IPS-20b (cell line): ENCODE data around the gene TPST2.

Source experiments
- H3K27ac ChIP-seq: one replicate; pipeline ENCODE4 v1.5.1; 2013; ENCODE audit warnings: low read length
- H3K27me3 ChIP-seq: 2 replicates; pipeline ENCODE4 v1.6.1; 2013; ENCODE audit warnings: mild to moderate bottlenecking, low read length, inconsistent platforms; ENCODE audit not compliant: insufficient read depth
- H3K36me3 ChIP-seq: 2 replicates; pipeline ENCODE4 v1.6.1; 2013; ENCODE audit warnings: low read depth, mild to moderate bottlenecking, inconsistent platforms, low read length, moderate library complexity; ENCODE audit not compliant: insufficient read depth
- H3K4me1 ChIP-seq: 2 replicates; pipeline ENCODE4 v1.6.1; 2013; ENCODE audit warnings: mild to moderate bottlenecking, control low read depth, inconsistent platforms, low read length, moderate library complexity; ENCODE audit not compliant: insufficient read depth
- H3K4me3 ChIP-seq: 2 replicates; pipeline ENCODE4 v1.5.1; 2013; ENCODE audit warnings: mild to moderate bottlenecking, low read length, inconsistent platforms
- H3K9ac ChIP-seq: 2 replicates; pipeline ENCODE4 v1.6.1; 2013; ENCODE audit warnings: low read depth, mild to moderate bottlenecking, inconsistent platforms, low read length, moderate library complexity
- H3K9me3 ChIP-seq: 2 replicates; pipeline ENCODE4 v1.6.1; 2013; ENCODE audit warnings: mild to moderate bottlenecking, low read depth, low read length, inconsistent platforms; ENCODE audit not compliant: insufficient read depth

The TPST2 gene

GRCh38 chr22:26550498-26551033 is 39.4 kb downstream of the TPST2 start:
- no peaks in the 10 kb centered on the region for H3K27me3 ChIP-seq
- no peak overlapping the region for H3K9ac ChIP-seq
- H3K4me3 ChIP-seq: no peak overlapping the region
- no peak overlapping the region for H3K27ac ChIP-seq
- H3K9me3 ChIP-seq: no peaks in the 10 kb centered on the region
- H3K36me3 ChIP-seq: peaks cover 10% of the 10 kb centered on the region
- H3K4me1 ChIP-seq: peaks cover 24% of the 10 kb centered on the region; the same call in 1 of the 2 replicates

GRCh38 chr22:26549902-26550497 is 39.9 kb downstream of the TPST2 start:
- Histone ChIP-seq H3K36me3 (peaks cover 10% of the 10 kb centered on the region), H3K4me1 (peaks cover 18% of the 10 kb centered on the region; the same call in 1 of the 2 replicates), H3K4me3 (no peak overlapping the region), H3K9me3 (no peaks in the 10 kb centered on the region), H3K9ac (no peak overlapping the region), H3K27ac (no peak overlapping the region), H3K27me3 (no peaks in the 10 kb centered on the region)

DNA sequence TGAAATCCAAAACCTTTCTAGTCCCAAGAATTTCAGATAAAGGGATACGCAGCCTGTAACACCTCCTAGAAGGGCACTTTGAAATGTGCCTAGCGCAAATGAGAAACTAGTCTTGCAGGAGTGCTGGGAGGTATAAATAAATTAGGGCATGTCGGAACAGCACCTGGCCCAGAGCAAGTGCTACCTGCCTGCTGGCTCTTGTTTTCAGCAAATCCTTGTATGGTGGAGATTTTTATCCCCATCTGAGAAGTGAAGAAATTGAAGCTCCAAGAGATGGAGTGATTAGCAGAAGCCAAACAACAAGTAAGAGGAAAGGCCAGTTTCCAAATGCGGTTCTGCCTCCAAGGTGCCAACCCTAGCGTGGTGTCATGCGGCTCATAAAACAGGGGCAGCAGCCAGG is 40.9 kb downstream of the TPST2 start:
- Histone ChIP-seq H3K27ac (no peak overlapping the region), H3K9ac (no peak overlapping the region), H3K9me3 (no peaks in the 10 kb centered on the region), H3K4me1 (peaks cover 14% of the 10 kb centered on the region; the same call in 1 of the 2 replicates), H3K4me3 (no peak overlapping the region), H3K27me3 (no peaks in the 10 kb centered on the region), H3K36me3 (peaks cover 10% of the 10 kb centered on the region)

- no peaks in the 10 kb centered on the region for H3K27me3 ChIP-seq
- H3K9ac ChIP-seq: no peak overlapping the region
- no peak overlapping the region for H3K27ac ChIP-seq
- H3K4me3 ChIP-seq: no peak overlapping the region
- H3K9me3 ChIP-seq: no peaks in the 10 kb centered on the region
- peaks cover 15% of the 10 kb centered on the region for H3K36me3 ChIP-seq
- peaks cover 14% of the 10 kb centered on the region; the same call in 1 of the 2 replicates for H3K4me1 ChIP-seq
Observed at GRCh38 chr22:26548303-26548702, 41.6 kb downstream of the TPST2 start.

DNA sequence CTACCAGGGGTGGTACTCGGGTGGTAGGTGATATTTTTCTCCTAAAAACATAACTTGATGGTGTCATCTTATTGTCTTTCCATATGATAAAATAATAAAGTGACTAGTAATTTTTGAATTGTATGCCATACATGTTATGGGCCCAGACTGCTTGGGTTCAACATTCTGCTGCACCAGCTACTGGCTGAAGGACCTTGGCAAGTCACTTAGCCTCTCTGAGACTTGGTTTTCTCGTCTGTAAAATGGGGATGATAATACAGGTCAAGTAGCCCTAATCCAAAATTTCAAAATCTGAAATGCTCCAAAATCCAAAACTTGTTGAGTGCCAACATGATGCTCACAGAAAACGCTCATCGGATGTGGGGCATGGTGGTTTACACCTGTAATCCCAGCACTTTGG is 42.1 kb downstream of the TPST2 start:
- H3K27ac ChIP-seq: no peak overlapping the region

GRCh38 chr22:26547426-26547825 is 42.5 kb downstream of the TPST2 start:
- no peak overlapping the region for H3K27ac ChIP-seq
- peaks cover 14% of the 10 kb centered on the region; the same call in 1 of the 2 replicates for H3K4me1 ChIP-seq
- peaks cover 21% of the 10 kb centered on the region for H3K36me3 ChIP-seq
- no peak overlapping the region for H3K4me3 ChIP-seq
- no peaks in the 10 kb centered on the region for H3K27me3 ChIP-seq
- H3K9ac ChIP-seq: no peak overlapping the region
- no peaks in the 10 kb centered on the region for H3K9me3 ChIP-seq

More for the DNA sequence above, 42.1 kb downstream of the TPST2 start:
- Histone ChIP-seq H3K9ac (no peak overlapping the region), H3K27me3 (no peaks in the 10 kb centered on the region), H3K9me3 (no peaks in the 10 kb centered on the region), H3K4me1 (peaks cover 14% of the 10 kb centered on the region; the same call in 1 of the 2 replicates), H3K36me3 (peaks cover 17% of the 10 kb centered on the region), H3K4me3 (no peak overlapping the region)

- no peak overlapping the region for H3K4me3 ChIP-seq
- no peak overlapping the region for H3K27ac ChIP-seq
- peaks cover 24% of the 10 kb centered on the region for H3K36me3 ChIP-seq
- no peaks in the 10 kb centered on the region for H3K9me3 ChIP-seq
- no peaks in the 10 kb centered on the region for H3K27me3 ChIP-seq
- peaks cover 14% of the 10 kb centered on the region; the same call in 1 of the 2 replicates for H3K4me1 ChIP-seq
- H3K9ac ChIP-seq: no peak overlapping the region
Observed at GRCh38 chr22:26546282-26546681, 43.6 kb downstream of the TPST2 start.

DNA sequence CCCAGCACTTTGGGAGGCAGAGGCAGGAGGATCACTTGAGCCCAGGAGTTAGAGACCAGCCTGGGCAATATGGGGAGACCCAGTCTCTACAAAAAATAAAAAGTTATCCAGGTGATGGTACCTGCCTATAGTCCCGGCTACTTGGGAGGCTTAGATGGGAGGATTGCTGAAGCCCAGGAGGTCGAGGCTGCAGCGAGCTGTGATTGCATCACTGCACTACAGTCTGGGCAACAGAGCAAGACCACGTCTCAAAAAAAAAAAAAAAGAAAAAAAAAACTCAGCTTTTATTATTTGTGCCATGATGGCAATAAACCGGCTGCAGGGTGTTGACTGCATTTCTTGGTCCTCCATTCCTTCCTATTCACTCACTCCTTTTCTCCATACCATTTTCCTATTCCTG is 44.1 kb downstream of the TPST2 start:
- Histone ChIP-seq H3K4me3 (no peak overlapping the region), H3K27ac (no peak overlapping the region), H3K27me3 (no peaks in the 10 kb centered on the region), H3K4me1 (peaks cover 14% of the 10 kb centered on the region; the same call in 1 of the 2 replicates), H3K9me3 (no peaks in the 10 kb centered on the region), H3K9ac (no peak overlapping the region), H3K36me3 (peaks cover 27% of the 10 kb centered on the region)

GRCh38 chr22:26545385-26545784 is 44.5 kb downstream of the TPST2 start:
- no peaks in the 10 kb centered on the region for H3K9me3 ChIP-seq
- H3K27me3 ChIP-seq: no peaks in the 10 kb centered on the region
- H3K27ac ChIP-seq: no peak overlapping the region
- no peak overlapping the region for H3K9ac ChIP-seq
- peaks cover 10% of the 10 kb centered on the region; the same call in 1 of the 2 replicates for H3K4me1 ChIP-seq
- no peak overlapping the region for H3K4me3 ChIP-seq
- H3K36me3 ChIP-seq: peaks cover 32% of the 10 kb centered on the region

DNA sequence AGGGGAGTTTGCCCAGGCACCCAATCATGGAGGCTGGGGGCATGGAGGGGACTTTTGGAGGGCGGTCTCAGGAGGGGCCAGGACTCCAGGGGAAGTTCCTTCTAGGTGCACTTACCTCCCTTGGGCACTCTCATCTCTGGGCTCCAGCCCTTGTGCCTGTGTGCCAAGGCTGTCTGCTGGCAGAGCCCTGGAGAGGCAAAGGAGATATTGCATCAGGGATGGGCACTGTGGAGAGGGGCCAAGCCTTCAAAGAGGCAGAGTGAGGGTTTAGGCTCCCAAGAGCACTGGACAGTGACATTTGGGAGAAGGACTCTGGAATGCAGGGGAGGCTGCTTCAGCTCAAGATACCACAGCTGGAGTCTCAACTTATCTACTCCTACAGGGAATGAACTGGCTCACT is 45.4 kb downstream of the TPST2 start:
- H3K27ac ChIP-seq: no peak overlapping the region
- H3K4me1 ChIP-seq: peaks cover 5% of the 10 kb centered on the region; the same call in 1 of the 2 replicates
- no peak overlapping the region for H3K4me3 ChIP-seq
- no peak overlapping the region for H3K9ac ChIP-seq
- no peaks in the 10 kb centered on the region for H3K9me3 ChIP-seq
- H3K27me3 ChIP-seq: no peaks in the 10 kb centered on the region
- peaks cover 41% of the 10 kb centered on the region for H3K36me3 ChIP-seq

DNA sequence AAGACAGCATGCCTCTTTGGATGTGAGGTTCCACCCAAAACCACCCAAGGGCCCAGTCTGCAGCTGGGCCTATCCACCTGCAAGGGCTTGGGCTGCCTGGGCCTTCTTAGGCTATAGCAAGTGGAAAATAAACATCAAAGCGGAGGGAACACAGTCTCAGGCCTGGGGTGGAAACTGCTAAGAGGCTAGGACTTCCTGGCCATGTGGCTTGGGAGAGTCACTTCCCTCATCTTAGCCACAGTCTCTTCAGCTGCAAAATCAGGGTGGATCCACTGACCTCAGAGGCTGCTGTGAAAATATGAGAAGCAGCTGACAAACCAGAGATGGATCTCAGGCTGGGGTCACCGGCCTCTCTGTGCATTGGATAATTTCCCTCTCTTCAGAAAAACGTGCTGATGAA is 47.1 kb downstream of the TPST2 start:
- Histone ChIP-seq H3K27ac (no peak overlapping the region), H3K4me1 (no peaks in the 10 kb centered on the region), H3K9ac (no peak overlapping the region), H3K27me3 (no peaks in the 10 kb centered on the region), H3K9me3 (no peaks in the 10 kb centered on the region), H3K4me3 (no peak overlapping the region), H3K36me3 (peaks cover 53% of the 10 kb centered on the region)

- Histone ChIP-seq H3K27ac (no peak overlapping the region), H3K27me3 (no peaks in the 10 kb centered on the region), H3K36me3 (peaks cover 59% of the 10 kb centered on the region), H3K4me3 (no peak overlapping the region), H3K9ac (no peak overlapping the region), H3K4me1 (no peaks in the 10 kb centered on the region), H3K9me3 (no peaks in the 10 kb centered on the region)
Observed at GRCh38 chr22:26541167-26541819, 48.6 kb downstream of the TPST2 start.
